Endodermal cell (in vitro differentiated cells): ENCODE data around the gene FREM2. TPM values are rescaled to one million over a fixed set of nuclear protein-coding genes. Genes with fewer than 3 reads are reported as not detected.

Experiments used
- DNase-seq: peaks from one replicate; pipeline ENCODE4 v3.0.0-alpha.2; 2017
- H3K27ac ChIP-seq: 2 replicates; pipeline ENCODE4 v1.5.1; 2013; ENCODE audit warnings: mild to moderate bottlenecking, low read depth, low read length, moderate library complexity
- H3K27me3 ChIP-seq: 2 replicates; pipeline ENCODE4 v1.6.1; 2013; ENCODE audit warnings: mild to moderate bottlenecking, low read length, moderate library complexity; ENCODE audit not compliant: insufficient read depth, control insufficient read depth, poor library complexity, severe bottlenecking
- H3K36me3 ChIP-seq: 2 replicates; pipeline ENCODE4 v1.7.0; 2013; ENCODE audit warnings: mild to moderate bottlenecking, low read length, moderate library complexity; ENCODE audit not compliant: control insufficient read depth, insufficient read depth
- H3K4me1 ChIP-seq: one replicate; pipeline ENCODE4 v1.7.0; 2013; ENCODE audit warnings: low read length; ENCODE audit not compliant: control insufficient read depth, insufficient read depth
- H3K4me3 ChIP-seq: 2 replicates; pipeline ENCODE4 v1.5.1; 2013; ENCODE audit warnings: mild to moderate bottlenecking, low read length, moderate library complexity
- H3K9ac ChIP-seq: 2 replicates; pipeline ENCODE4 v1.6.1; 2013; ENCODE audit warnings: mild to moderate bottlenecking, low read length, moderate library complexity; ENCODE audit not compliant: poor library complexity, severe bottlenecking; ENCODE audit errors: extremely low read depth
- H3K9me3 ChIP-seq: 2 replicates; pipeline ENCODE4 v1.6.1; 2013; ENCODE audit warnings: mild to moderate bottlenecking, low read length, moderate library complexity; ENCODE audit not compliant: control insufficient read depth
- H3K27ac Mint-ChIP-seq: 2 replicates; pipeline ENCODE4 v1.8.0; 2020; ENCODE audit warnings: mixed read lengths
- H3K27me3 Mint-ChIP-seq: 2 replicates; pipeline ENCODE4 v1.8.0; 2021; ENCODE audit warnings: mild to moderate bottlenecking, mixed read lengths; ENCODE audit not compliant: insufficient read depth
- H3K36me3 Mint-ChIP-seq: 2 replicates; pipeline ENCODE4 v1.8.0; 2020; ENCODE audit warnings: low read depth, mixed read lengths
- H3K4me1 Mint-ChIP-seq: 2 replicates; pipeline ENCODE4 v1.8.0; 2020; ENCODE audit warnings: mixed read lengths
- H3K4me3 Mint-ChIP-seq: 2 replicates; pipeline ENCODE4 v1.8.0; 2020; ENCODE audit warnings: mild to moderate bottlenecking, moderate library complexity, mixed read lengths
- H3K9me3 Mint-ChIP-seq: 2 replicates; pipeline ENCODE4 v1.8.0; 2020; ENCODE audit warnings: mild to moderate bottlenecking, mixed read lengths
- WGBS, 2 experiments: methylation state at CpG; one replicate each; pipeline versions ENCODE4 v1.1.5 to v1.1.7; 2013; ENCODE audit warnings: missing lambda C conversion rate in 2 of 2, mixed read lengths in 1 of 2; ENCODE audit not compliant: insufficient coverage in 1 of 2, insufficient read length in 1 of 2; 5-methylcytosine and 5-hydroxymethylcytosine counted together
- total RNA-seq, 2 donors: library from RNA; stranded (reverse); fragmentation: NEBNext Ultra II Directional in 1 of 2; extraction: Animal tissue kit (Norgen Biotek cat#: 25700) in 1 of 2; gene quantifications; 2 replicates in 1 of 2; 3 replicates in 1 of 2; pipeline ENCODE4 v1.2.1, GENCODE V29; 2021
- TF ChIP-seq, protein P1 (sequence below): fragments of 200-600 bp; sonication (generic); conservative IDR thresholded peaks from 2 replicates; pipeline ENCODE4 v1.5.0; 2021; ENCODE audit warnings: antibody characterized with exemption, mild to moderate bottlenecking

The FREM2 gene
- total RNA-seq, 2 donors from 2014 or later, result 20.4 to 28.4 TPM

DNA sequence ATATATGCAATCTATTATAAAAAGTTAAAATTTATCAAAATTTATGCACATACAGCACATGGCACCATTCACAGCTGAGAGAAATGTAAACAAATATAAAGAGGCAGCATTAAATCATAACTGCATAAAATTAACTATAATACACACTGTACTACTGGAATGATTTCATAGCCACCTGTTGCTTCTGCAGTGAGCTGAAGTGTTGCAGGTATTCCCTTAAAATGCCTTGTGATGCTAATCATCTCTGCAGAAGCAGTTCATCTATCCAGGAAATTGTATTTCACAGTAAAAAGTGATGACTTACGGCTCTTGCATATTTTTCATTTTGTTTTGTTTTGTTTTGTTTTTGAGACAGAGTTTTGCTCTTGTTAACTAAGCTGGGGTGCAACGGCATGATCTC, 221.7 kb downstream of the FREM2 start:
- 86 to 90% methylated on average over 2 of the region's 2 CpGs for WGBS, 2 experiments

DNA sequence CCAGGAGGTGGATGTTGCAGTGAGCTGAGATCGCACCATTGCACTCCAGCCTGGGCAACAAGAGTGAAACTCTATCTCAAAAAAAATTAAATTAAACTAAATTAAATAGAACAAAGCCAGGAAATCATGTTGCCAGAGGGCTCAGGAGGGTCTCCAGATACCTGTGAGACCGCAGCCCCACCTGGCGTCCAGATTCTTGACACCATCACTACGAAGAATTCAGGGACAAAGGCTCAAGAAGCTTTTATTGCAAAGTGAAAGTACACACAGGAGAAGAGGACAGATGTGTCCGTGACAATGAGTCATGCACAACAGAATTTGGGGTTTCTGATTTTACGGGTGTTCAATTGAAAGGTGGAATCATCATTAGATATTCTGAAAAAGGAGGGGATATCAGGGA, 227.2 kb downstream of the FREM2 start:
- Histone ChIP-seq H3K36me3 (no peaks in the 10 kb centered on the region), H3K9me3 (no peaks in the 10 kb centered on the region), H3K27me3 (no peaks in the 10 kb centered on the region), H3K9ac (no peak overlapping the region), H3K27ac (no peak overlapping the region), H3K4me3 (no peak overlapping the region), H3K4me1 (no peaks in the 10 kb centered on the region)
- Mint-ChIP-seq H3K36me3 (no peaks in the 10 kb centered on the region), H3K9me3 (no peaks in the 10 kb centered on the region), H3K27me3 (no peaks in the 10 kb centered on the region), H3K4me3 (no peak overlapping the region), H3K27ac (no peak overlapping the region), H3K4me1 (no peaks in the 10 kb centered on the region)
- TF ChIP-seq, protein P1, sequence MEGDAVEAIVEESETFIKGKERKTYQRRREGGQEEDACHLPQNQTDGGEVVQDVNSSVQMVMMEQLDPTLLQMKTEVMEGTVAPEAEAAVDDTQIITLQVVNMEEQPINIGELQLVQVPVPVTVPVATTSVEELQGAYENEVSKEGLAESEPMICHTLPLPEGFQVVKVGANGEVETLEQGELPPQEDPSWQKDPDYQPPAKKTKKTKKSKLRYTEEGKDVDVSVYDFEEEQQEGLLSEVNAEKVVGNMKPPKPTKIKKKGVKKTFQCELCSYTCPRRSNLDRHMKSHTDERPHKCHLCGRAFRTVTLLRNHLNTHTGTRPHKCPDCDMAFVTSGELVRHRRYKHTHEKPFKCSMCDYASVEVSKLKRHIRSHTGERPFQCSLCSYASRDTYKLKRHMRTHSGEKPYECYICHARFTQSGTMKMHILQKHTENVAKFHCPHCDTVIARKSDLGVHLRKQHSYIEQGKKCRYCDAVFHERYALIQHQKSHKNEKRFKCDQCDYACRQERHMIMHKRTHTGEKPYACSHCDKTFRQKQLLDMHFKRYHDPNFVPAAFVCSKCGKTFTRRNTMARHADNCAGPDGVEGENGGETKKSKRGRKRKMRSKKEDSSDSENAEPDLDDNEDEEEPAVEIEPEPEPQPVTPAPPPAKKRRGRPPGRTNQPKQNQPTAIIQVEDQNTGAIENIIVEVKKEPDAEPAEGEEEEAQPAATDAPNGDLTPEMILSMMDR, result peak; percentile 64
- peak; percentile 70 for DNase-seq
- WGBS, 2 experiments, result 94 to 96% methylated on average over 5 to 6 of the region's 6 CpGs

More for the DNA sequence above, 221.7 kb downstream of the FREM2 start:
- Mint-ChIP-seq H3K4me1 (peaks cover 4% of the 10 kb centered on the region), H3K36me3 (no peaks in the 10 kb centered on the region), H3K4me3 (no peak overlapping the region), H3K27ac (no peak overlapping the region), H3K27me3 (no peaks in the 10 kb centered on the region), H3K9me3 (no peaks in the 10 kb centered on the region)
- H3K9ac ChIP-seq, result no peak overlapping the region
- H3K4me3 ChIP-seq, result no peak overlapping the region
- no peaks in the 10 kb centered on the region for H3K27me3 ChIP-seq
- H3K27ac ChIP-seq, result no peak overlapping the region
- DNase-seq, result no peak
- no peaks in the 10 kb centered on the region for H3K36me3 ChIP-seq
- TF ChIP-seq, protein P1, result no peak
- H3K4me1 ChIP-seq, result no peaks in the 10 kb centered on the region
- no peaks in the 10 kb centered on the region for H3K9me3 ChIP-seq

DNA sequence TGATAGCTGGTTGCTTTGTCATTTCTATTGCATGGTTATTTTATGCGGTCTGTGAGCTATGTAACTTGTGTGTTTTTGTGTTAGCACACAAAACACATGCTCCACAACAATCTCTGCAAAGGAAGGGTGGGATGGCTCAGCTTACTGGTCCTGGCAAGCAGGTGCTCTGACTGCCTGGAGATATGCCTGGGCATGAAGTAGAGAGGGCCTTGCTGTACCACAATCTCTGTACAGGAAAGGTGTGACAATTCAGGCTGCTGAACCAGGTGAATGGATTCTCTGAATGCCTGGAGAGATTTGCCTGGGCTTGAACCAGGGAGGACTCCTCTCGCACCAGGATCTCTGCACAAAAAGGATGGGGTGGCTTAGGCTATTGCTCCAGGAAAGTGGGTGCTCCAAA, 234.2 kb downstream of the FREM2 start:
- no peaks in the 10 kb centered on the region for H3K9me3 Mint-ChIP-seq
- no peak for DNase-seq
- H3K36me3 ChIP-seq, result no peaks in the 10 kb centered on the region
- no peaks in the 10 kb centered on the region for H3K4me1 Mint-ChIP-seq
- no peaks in the 10 kb centered on the region for H3K9me3 ChIP-seq
- no peaks in the 10 kb centered on the region for H3K36me3 Mint-ChIP-seq
- no peaks in the 10 kb centered on the region for H3K27me3 Mint-ChIP-seq
- H3K4me3 Mint-ChIP-seq, result no peak overlapping the region
- no peak overlapping the region for H3K27ac ChIP-seq
- no peak overlapping the region for H3K27ac Mint-ChIP-seq
- no peaks in the 10 kb centered on the region for H3K4me1 ChIP-seq
- 84 to 98% methylated on average over 2 of the region's 2 CpGs for WGBS, 2 experiments
- no peak overlapping the region for H3K9ac ChIP-seq
- no peak overlapping the region for H3K4me3 ChIP-seq
- H3K27me3 ChIP-seq, result no peaks in the 10 kb centered on the region
- TF ChIP-seq, protein P1, result no peak
